T-helper 2 cell treated with Interferon-gamma antibody and Interleukin-4, amounts not matched to agents 5 μg/mL and 100 μg/mL, for 36 hours (primary cell): ENCODE data around the gene RGL3.
"Not testable (repeated sequence)": the region's sequence is repeated elsewhere in the genome, so short reads cannot be mapped to it uniquely, and the experiment has no call there.

Source experiments
- DNase-seq: peaks from one replicate; pipeline ENCODE4 v3.0.0; 2021; ENCODE audit warnings: low spot score
- H3K27ac Mint-ChIP-seq: one replicate; pipeline ENCODE4 v1.8.0; 2021; ENCODE audit warnings: mild to moderate bottlenecking, mixed read lengths
- H3K27me3 Mint-ChIP-seq: one replicate; pipeline ENCODE4 v1.8.0; 2021; ENCODE audit warnings: low read depth, mixed read lengths
- H3K36me3 Mint-ChIP-seq: one replicate; pipeline ENCODE4 v1.8.0; 2021; ENCODE audit warnings: low read depth, mixed read lengths
- H3K4me1 Mint-ChIP-seq: one replicate; pipeline ENCODE4 v1.8.0; 2021; ENCODE audit warnings: low read depth, mixed read lengths
- H3K4me3 Mint-ChIP-seq: one replicate; pipeline ENCODE4 v1.8.0; 2022; ENCODE audit warnings: mild to moderate bottlenecking, moderate library complexity, mixed read lengths
- H3K9me3 Mint-ChIP-seq: one replicate; pipeline ENCODE4 v1.8.0; 2021; ENCODE audit warnings: mixed read lengths

Gene RGL3

DNA sequence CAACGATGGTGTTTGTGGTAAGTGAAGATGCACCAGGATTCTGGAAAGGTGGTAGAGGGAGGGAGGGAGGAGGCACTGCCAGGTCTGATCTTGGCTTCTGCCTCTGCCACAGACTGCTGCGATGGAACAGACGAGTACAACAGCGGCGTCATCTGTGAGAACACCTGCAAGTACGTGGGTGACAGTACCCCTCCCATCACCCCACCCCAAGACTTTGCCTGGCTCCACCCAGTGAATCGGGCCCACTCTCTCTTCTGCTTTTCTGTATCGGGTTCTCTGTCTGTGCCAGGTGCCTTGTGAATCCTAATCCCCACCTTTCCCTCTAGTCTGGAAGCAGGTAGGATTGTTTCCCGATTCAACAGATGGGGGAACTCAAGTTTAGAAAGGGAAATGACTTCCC, 18.8 kb upstream of the RGL3 start:
- DNase-seq: no peak

DNA sequence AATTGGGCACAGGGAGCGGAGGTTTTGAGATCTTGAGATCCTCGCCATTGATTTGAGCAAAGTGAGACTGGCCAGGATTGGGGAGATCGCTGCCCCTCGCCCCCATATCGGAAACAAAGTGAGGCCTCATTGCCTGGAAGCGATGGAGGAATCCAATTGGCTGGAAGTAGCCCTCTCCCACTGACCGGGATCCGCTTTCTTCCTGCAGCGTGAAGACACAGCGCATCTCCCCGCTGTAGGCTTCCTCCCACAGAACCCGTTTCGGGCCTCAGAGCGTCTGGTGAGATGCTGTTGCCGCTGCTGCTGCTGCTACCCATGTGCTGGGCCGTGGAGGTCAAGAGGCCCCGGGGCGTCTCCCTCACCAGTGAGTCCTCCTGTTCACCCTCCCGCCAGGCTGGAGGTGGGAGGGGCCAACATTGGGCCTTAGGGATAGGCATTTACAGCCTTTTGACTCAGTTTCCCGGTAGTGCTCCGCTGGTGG, 16.8 kb upstream of the RGL3 start:
- H3K27ac Mint-ChIP-seq: peak overlapping the region; percentile 97
- peak; percentile 10 for DNase-seq
- peaks cover 16% of the 10 kb centered on the region for H3K4me1 Mint-ChIP-seq
- H3K4me3 Mint-ChIP-seq: peak overlapping the region; percentile 100
- H3K27me3 Mint-ChIP-seq: no peaks in the 10 kb centered on the region
- H3K36me3 Mint-ChIP-seq: peaks cover 31% of the 10 kb centered on the region
- H3K9me3 Mint-ChIP-seq: no peaks in the 10 kb centered on the region

More for the DNA sequence above, 18.8 kb upstream of the RGL3 start:
- Mint-ChIP-seq H3K9me3 (no peaks in the 10 kb centered on the region), H3K27ac (peak overlapping the region; percentile 62), H3K4me1 (peaks cover 16% of the 10 kb centered on the region), H3K27me3 (no peaks in the 10 kb centered on the region), H3K36me3 (peaks cover 45% of the 10 kb centered on the region), H3K4me3 (peak overlapping the region; percentile 73)

- Mint-ChIP-seq H3K36me3 (peaks cover 26% of the 10 kb centered on the region), H3K4me3 (peak within 1 kb of the TSS; percentile 100), H3K4me1 (peaks cover 16% of the 10 kb centered on the region), H3K27ac (peak within 1 kb of the TSS; percentile 97), H3K27me3 (peaks cover 2% of the 10 kb centered on the region), H3K9me3 (no peaks in the 10 kb centered on the region)
- DNase-seq: peak; percentile 100
These were observed 16.1 kb upstream of the RGL3 start, which contains the start of the genes ODAD3 and PRKCSH for GRCh38 chr19:11435057-11435832. ODAD3 (minus strand) TSS chr19:11435121; CDS start chr19:11435016, 105 bp downstream. PRKCSH (plus strand) TSS chr19:11435635; CDS start chr19:11436118, 483 bp downstream.

GRCh38 chr19:11434703-11435056, 15.6 kb upstream of the RGL3 start:
- Mint-ChIP-seq H3K27me3 (peaks cover 2% of the 10 kb centered on the region), H3K27ac (peak overlapping the region; percentile 97), H3K4me1 (peaks cover 16% of the 10 kb centered on the region), H3K9me3 (no peaks in the 10 kb centered on the region), H3K4me3 (peak overlapping the region; percentile 100), H3K36me3 (peaks cover 26% of the 10 kb centered on the region)
- no peak for DNase-seq

DNA sequence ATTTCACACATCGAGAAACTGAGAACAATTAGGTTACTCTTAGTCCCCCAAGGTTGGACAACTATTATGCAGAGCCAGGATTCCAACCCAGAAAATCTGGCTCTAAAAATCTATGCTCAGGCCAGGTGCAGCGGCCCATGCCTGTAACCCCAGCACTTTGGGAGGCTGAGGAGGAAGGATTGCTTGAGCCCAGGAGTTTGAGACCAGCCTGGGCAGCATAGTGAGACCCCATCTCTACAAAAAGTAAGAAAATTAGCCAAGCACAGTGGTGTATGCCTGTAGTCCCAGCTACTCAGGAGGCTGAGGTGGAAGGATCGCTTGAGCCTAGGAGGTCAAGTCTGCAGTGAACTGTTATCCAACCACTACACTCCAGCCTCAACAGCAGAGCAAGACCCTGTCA, 14.4 kb upstream of the RGL3 start:
- H3K36me3 Mint-ChIP-seq: peaks cover 21% of the 10 kb centered on the region
- H3K27ac Mint-ChIP-seq, DNase-seq, H3K27me3 Mint-ChIP-seq, H3K9me3 Mint-ChIP-seq: not testable (repeated sequence)
- peaks cover 16% of the 10 kb centered on the region for H3K4me1 Mint-ChIP-seq
- H3K4me3 Mint-ChIP-seq: peak overlapping the region; percentile 18

DNA sequence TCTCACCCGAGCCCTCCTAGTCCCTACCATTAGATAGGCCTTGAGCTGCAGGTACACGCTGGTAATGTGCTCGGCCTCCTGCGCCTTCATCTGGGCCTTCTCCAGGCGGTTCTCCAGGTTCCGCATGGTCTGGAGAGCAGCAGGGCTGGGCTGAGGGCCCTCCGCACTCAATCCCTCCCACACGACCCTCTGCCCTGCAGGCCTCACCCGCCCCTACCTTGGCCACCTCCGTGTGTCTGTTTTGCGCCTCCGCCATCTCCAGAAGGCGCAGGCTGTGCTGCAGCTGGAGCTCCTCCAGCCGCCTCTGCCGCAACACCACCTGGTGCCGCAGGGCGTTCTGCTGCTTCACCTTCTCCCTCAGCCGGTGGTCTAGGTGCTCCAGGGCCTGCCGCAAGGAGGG, 7.5 kb upstream of the RGL3 start:
- H3K36me3 Mint-ChIP-seq: no peaks in the 10 kb centered on the region
- H3K9me3 Mint-ChIP-seq: peaks cover 4% of the 10 kb centered on the region
- DNase-seq: no peak
- no peak overlapping the region for H3K27ac Mint-ChIP-seq
- H3K4me1 Mint-ChIP-seq: peaks cover 11% of the 10 kb centered on the region
- H3K4me3 Mint-ChIP-seq: no peak overlapping the region
- H3K27me3 Mint-ChIP-seq: peaks cover 24% of the 10 kb centered on the region

- no peak for DNase-seq
- Mint-ChIP-seq H3K36me3 (no peaks in the 10 kb centered on the region), H3K4me3 (no peak overlapping the region), H3K4me1 (peaks cover 15% of the 10 kb centered on the region), H3K9me3 (peaks cover 4% of the 10 kb centered on the region), H3K27ac (no peak overlapping the region), H3K27me3 (peaks cover 31% of the 10 kb centered on the region)
These were observed 6.8 kb upstream of the RGL3 start for GRCh38 chr19:11425719-11426457.

DNA sequence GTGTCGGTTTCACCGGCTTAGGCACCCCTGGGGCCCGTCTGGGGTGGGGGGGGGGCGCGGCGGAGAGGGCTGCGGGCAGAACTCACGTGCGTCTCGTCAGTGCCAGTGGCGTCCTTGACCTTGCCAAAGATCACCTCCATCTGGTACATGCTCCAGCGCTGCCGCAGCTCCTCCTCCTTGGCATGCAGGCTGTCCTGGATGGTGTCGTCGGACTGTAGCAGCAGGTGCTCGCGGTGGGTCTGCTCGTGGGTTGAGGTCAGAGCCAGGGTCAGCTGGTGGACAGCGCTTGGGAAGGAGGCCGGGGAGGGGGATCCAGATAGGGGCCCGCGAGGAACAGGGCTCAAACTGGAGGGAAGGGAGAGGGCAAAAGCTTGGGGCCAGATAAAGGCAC, 4.7 kb upstream of the RGL3 start:
- Mint-ChIP-seq H3K36me3 (no peaks in the 10 kb centered on the region), H3K4me3 (no peak overlapping the region), H3K27ac (no peak overlapping the region), H3K4me1 (peaks cover 18% of the 10 kb centered on the region), H3K9me3 (peaks cover 4% of the 10 kb centered on the region), H3K27me3 (peaks cover 46% of the 10 kb centered on the region)
- no peak for DNase-seq

GRCh38 chr19:11423164-11423790, 4.2 kb upstream of the RGL3 start:
- Mint-ChIP-seq H3K4me3 (peak overlapping the region; percentile 76), H3K27ac (no peak overlapping the region), H3K27me3 (peaks cover 51% of the 10 kb centered on the region), H3K36me3 (no peaks in the 10 kb centered on the region), H3K4me1 (peaks cover 18% of the 10 kb centered on the region), H3K9me3 (peaks cover 4% of the 10 kb centered on the region)
- DNase-seq: no peak

GRCh38 chr19:11422163-11423065, 3.3 kb upstream of the RGL3 start:
- Mint-ChIP-seq H3K36me3 (no peaks in the 10 kb centered on the region), H3K4me3 (peak overlapping the region; percentile 76), H3K4me1 (peaks cover 18% of the 10 kb centered on the region), H3K9me3 (peaks cover 4% of the 10 kb centered on the region), H3K27me3 (peaks cover 59% of the 10 kb centered on the region), H3K27ac (no peak overlapping the region)
- DNase-seq: peak; percentile 74

DNA sequence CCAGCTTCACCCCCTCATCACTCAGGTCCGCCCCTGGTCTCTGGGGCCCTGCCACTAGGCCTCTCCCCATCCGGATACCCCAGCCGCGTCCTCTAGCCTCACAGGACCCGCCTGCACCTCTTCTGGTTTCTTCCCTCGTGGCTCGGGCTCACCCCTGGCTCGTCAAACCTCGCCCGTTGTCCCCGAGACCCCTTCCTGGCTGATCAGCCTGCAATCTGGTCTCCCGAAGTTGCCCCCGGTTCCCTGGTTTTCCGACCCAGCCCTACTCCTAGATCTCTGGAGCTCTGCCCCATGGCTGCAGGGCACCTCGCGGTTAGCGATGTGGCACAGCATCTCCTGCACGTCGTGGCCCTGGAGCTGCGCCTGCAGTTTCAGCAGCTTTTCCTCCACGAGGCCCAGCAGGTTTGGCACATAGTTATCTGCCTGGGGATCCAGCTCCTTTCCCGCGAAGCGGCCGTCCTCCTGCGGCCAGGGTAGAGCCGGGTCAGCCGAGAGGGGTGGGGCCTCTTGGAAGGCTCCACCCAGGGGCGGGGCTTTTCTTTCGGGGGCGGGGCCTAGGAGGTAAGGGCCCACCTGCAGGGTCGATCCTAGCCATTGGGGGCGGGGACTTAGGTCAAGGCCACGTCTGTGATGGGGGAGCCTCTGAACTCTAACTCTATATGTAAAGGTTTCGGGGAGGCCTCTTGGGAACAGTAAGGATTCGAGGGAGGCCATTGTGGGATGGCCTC, 2.4 kb upstream of the RGL3 start:
- Mint-ChIP-seq H3K27me3 (peaks cover 67% of the 10 kb centered on the region), H3K4me1 (peaks cover 18% of the 10 kb centered on the region), H3K9me3 (peaks cover 4% of the 10 kb centered on the region), H3K36me3 (no peaks in the 10 kb centered on the region), H3K4me3 (peak overlapping the region; percentile 55), H3K27ac (no peak overlapping the region)
- DNase-seq: peak; percentile 26

DNA sequence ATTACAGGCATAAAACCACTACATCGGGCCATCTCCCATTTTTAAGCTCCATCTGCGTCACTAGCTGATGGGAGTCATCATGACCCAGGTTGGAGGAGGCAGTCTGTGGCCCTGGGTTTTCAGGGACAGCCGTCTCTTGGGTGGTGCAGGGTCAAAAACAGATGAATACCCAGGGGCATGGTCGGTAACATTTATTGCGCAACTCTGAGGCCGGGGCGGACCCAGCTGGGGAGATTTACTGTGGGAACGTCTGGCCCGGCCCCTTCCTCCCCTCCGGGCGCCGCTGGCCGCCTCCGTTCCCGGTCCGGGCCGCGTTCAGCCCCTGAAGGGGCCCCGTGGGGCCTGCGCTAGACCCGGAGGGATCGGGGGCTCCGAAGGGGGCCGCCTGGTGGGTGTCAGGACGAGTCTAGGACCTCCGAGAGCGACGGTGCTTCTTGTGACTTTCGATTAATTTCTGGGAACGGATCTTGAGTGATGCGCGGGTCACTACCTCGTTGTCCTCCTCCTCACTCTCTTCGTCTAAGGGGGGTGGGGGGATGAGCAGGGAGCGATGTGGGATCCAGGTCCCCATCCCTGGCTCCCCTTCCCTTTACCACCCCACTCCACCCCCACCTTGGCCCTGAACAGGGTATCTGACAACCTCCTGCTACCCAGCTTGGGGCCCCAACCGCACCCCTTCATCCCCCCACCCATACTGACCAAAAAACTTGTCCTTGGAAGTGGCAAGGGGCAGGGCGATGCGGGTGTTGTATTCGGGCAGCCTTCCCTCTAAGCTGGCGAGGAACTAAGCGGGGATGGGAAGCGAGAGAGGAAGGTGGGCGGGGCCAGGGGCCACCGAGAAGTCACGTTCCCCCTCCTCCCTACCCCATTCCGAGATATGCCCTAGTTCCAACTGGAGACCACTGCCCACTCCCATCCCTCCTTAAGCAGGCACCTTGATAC, 1.6 kb upstream of the RGL3 start:
- Mint-ChIP-seq H3K36me3 (no peaks in the 10 kb centered on the region), H3K4me1 (peaks cover 18% of the 10 kb centered on the region), H3K4me3 (peak overlapping the region; percentile 63), H3K9me3 (peaks cover 4% of the 10 kb centered on the region), H3K27ac (no peak overlapping the region), H3K27me3 (peaks cover 71% of the 10 kb centered on the region)
- no peak for DNase-seq
